ENCODE data around the gene DPP8. TPM values are rescaled to one million over a fixed set of nuclear protein-coding genes. Genes with fewer than 3 reads are reported as not detected.
"Not testable (repeated sequence)": the region's sequence is repeated elsewhere in the genome, so short reads cannot be mapped to it uniquely, and the experiment has no call there.

Gene DPP8
- polyA plus RNA-seq, 1 experiment: 29.9 TPM

DNA sequence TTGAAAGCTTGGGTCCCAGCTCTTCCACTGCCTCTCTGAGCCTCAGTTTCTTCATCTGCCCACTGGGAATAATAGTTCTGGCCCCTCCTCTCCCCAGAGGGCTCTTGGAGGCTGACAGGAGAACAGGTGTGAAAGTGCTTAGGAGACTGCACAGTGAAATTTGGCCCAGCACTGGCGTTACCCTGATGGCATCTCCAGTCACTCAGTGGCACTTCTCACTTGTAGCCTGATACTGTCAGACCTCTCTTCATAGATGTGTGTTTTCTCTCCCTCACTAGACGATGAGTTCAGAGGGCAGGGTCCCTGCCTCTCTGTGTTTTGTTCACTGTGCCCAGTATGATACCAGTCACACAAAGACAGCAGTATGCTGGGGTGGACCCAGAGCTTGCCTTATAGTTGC is 117.5 kb downstream of the DPP8 start:
- Histone ChIP-seq H3K27ac (ENCODE audit: low read depth, low read length) (no peak overlapping the region), H3K27me3 (ENCODE audit: control insufficient read depth, insufficient read depth, low read length) (peaks cover 26% of the 10 kb centered on the region), H3K9me3 (ENCODE audit: control insufficient read depth, insufficient read depth, low read length) (no peaks in the 10 kb centered on the region), H3K4me3 (ENCODE audit: low read depth, low read length) (no peak overlapping the region)
- TF ChIP-seq, protein P1, sequence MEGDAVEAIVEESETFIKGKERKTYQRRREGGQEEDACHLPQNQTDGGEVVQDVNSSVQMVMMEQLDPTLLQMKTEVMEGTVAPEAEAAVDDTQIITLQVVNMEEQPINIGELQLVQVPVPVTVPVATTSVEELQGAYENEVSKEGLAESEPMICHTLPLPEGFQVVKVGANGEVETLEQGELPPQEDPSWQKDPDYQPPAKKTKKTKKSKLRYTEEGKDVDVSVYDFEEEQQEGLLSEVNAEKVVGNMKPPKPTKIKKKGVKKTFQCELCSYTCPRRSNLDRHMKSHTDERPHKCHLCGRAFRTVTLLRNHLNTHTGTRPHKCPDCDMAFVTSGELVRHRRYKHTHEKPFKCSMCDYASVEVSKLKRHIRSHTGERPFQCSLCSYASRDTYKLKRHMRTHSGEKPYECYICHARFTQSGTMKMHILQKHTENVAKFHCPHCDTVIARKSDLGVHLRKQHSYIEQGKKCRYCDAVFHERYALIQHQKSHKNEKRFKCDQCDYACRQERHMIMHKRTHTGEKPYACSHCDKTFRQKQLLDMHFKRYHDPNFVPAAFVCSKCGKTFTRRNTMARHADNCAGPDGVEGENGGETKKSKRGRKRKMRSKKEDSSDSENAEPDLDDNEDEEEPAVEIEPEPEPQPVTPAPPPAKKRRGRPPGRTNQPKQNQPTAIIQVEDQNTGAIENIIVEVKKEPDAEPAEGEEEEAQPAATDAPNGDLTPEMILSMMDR (IDR thresholded peaks at IDR 0.05; ENCODE audit: low read depth, low read length): no peak
- DNase-seq (ENCODE audit: low read depth, low spot score): no peak
- ChIA-PET CTCF (interaction anchor here (0.8 to 4.0 kb wide), 16 partner anchors 8 to 87 kb away, joined by 3 to 56 read pairs (median 5); no protein-coding TSS in a partner anchor), POLR2A (interaction anchor here (0.5 kb wide), 1 partner anchor 18 kb away, joined by 3 read pairs; no protein-coding TSS in a partner anchor)

DNA sequence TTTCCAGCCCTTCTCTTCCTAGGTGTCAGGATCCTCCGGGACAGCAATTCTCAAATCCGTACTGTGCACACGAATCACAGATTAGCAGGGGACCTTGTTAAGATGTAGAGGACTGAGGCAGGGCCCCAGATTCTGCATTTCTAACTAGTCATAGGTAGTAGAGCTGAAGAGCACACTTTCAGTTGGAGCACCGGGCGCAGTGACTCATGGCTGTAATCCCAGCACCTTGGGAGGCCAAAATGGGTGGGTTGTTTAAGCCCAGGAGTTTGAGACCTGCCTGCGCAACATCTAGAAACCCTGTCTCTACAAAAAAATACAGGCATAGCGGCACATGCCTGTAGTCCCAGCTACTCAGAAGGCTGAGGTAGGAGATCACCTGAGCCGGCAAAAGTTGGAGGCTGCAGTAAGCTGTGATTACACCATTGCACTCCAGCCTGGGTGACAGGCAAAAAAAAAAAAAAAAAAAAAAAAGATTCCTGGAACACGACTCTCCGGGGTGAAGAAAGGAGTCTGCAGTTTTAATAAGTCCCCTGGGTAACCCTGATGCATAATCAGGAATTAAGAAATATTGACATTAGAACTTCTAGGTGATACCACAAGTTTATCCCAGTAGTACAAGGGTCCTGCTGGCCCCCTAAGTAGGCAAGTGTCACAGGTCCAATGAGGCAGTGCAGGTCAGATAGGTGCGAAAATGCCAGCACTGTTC is 118.3 kb downstream of the DPP8 start:
- TF ChIP-seq, protein P1 (IDR thresholded peaks at IDR 0.05; ENCODE audit: low read depth, low read length): no peak
- H3K9me3 ChIP-seq (ENCODE audit: control insufficient read depth, insufficient read depth, low read length): no peaks in the 10 kb centered on the region
- H3K27ac ChIP-seq (ENCODE audit: low read depth, low read length): no peak overlapping the region

DNA sequence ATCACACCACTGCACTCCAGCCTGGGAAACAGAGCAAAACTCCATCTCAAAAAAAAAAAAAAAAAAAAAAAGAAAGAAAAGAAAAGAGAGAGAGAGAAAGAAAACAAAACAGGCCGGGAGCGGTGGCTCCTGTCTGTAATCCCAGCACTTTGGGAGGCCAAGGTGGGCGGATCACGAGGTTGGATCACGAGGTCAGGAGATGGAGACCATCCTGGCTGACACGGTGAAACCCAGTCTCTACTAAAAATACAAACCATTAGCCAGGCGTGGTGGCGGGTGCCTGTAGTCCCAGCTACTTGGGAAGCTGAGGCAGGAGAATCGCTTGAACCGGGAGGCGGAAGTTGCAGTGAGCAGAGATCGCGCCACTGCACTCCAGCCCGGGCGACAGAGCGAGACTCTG is 119.0 kb downstream of the DPP8 start:
- CTCF ChIA-PET: interaction anchor here (4.0 kb wide), 1 partner anchor 79 kb away, joined by 56 read pairs; no protein-coding TSS in a partner anchor
- H3K4me3 ChIP-seq (ENCODE audit: low read depth, low read length): not testable (repeated sequence)

More for the DNA sequence above, 118.3 kb downstream of the DPP8 start:
- ChIA-PET POLR2A (interaction anchor here (0.5 kb wide), 1 partner anchor 40 kb away, joined by 3 read pairs; no protein-coding TSS in a partner anchor), CTCF (interaction anchor here (0.8 to 4.0 kb wide), 5 partner anchors 10 to 182 kb away, joined by 3 to 56 read pairs (median 9); no protein-coding TSS in a partner anchor)
- Histone ChIP-seq H3K4me3 (ENCODE audit: low read depth, low read length) (no peak overlapping the region), H3K27me3 (ENCODE audit: control insufficient read depth, insufficient read depth, low read length) (peaks cover 28% of the 10 kb centered on the region)
- DNase-seq (ENCODE audit: low read depth, low spot score): no peak

DNA sequence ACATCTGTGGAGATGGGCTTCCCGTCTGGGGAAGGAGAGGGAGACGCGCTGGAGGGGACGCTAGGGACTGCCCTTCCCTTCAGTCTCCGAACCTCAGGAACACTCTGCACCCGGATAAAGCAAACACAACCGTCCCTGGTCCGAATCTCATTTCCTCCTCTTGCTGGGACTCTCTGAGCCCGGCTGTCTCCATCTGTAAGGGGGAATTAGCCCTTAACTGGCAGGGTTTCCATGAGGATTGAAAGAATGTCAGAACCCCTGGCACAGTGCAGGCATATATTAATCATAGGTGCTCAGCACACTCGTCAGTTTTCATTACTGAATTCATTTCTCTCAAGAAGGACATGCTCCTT is 120.5 kb downstream of the DPP8 start:
- TF ChIP-seq, protein P1 (IDR thresholded peaks at IDR 0.05; ENCODE audit: low read depth, low read length): no peak
- CTCF ChIA-PET: no interaction called here
- H3K9me3 ChIP-seq (ENCODE audit: control insufficient read depth, insufficient read depth, low read length): no peaks in the 10 kb centered on the region
- H3K27me3 ChIP-seq (ENCODE audit: control insufficient read depth, insufficient read depth, low read length): peaks cover 32% of the 10 kb centered on the region
- no peak for DNase-seq (ENCODE audit: low read depth, low spot score)
- POLR2A ChIA-PET: interaction anchor here (0.7 kb wide), 1 partner anchor 40 kb away, joined by 3 read pairs; no protein-coding TSS in a partner anchor
- no peak overlapping the region for H3K4me3 ChIP-seq (ENCODE audit: low read depth, low read length)
- H3K27ac ChIP-seq (ENCODE audit: low read depth, low read length): no peak overlapping the region

More for the DNA sequence above, 119.0 kb downstream of the DPP8 start:
- H3K9me3 ChIP-seq (ENCODE audit: control insufficient read depth, insufficient read depth, low read length); H3K27ac ChIP-seq (ENCODE audit: low read depth, low read length); DNase-seq (ENCODE audit: low read depth, low spot score): not testable (repeated sequence)
- POLR2A ChIA-PET: interaction anchor here (0.5 kb wide), 1 partner anchor 40 kb away, joined by 3 read pairs; no protein-coding TSS in a partner anchor
- H3K27me3 ChIP-seq (ENCODE audit: control insufficient read depth, insufficient read depth, low read length): peaks cover 27% of the 10 kb centered on the region

DNA sequence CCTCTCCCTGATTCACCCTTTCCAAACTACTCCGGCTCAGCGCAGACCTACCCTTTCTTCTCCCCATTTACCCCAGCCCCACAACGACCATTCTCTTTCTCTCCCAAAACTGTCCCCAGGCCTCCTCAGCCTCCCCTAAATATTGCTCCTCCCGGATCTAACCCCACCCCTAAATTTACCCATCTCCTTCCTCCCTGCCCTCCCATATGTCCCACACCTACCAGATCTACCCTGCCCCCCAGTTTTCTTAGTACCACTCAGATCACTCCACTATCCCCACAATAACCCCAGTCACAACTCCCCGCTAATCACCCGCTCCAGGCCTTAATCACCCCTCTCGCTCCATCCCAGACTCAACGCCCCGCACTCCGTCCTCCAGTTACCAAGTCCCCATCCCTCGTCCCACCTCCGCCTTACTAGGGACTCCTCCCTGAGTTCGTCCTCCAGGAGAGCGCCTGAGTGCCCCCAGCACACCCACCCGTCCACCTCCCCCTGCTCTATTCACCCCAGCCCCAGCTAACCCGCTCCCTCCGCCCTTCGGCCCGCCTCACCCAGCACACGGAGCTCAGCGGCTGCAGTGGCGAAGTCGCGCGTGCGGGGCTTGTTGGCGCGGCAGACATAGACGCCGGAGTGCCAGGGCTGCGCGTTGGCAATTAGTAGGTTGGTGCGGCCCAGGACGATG is 121.1 kb downstream of the DPP8 start:
- no peak overlapping the region for H3K27ac ChIP-seq (ENCODE audit: low read depth, low read length)
- CTCF ChIA-PET: no interaction called here
- TF ChIP-seq, protein P1 (IDR thresholded peaks at IDR 0.05; ENCODE audit: low read depth, low read length): no peak

More for the DNA sequence above, 121.1 kb downstream of the DPP8 start:
- POLR2A ChIA-PET: interaction anchor here (0.7 kb wide), 1 partner anchor 39 kb away, joined by 3 read pairs; no protein-coding TSS in a partner anchor
- no peak for DNase-seq (ENCODE audit: low read depth, low spot score)
- Histone ChIP-seq H3K4me3 (ENCODE audit: low read depth, low read length) (no peak overlapping the region), H3K27me3 (ENCODE audit: control insufficient read depth, insufficient read depth, low read length) (peaks cover 33% of the 10 kb centered on the region), H3K9me3 (ENCODE audit: control insufficient read depth, insufficient read depth, low read length) (no peaks in the 10 kb centered on the region)

Measured in AG04450 (cell line).